Adrenal gland (tissue), 12 donors: ENCODE data around the gene SLC15A4. TPM values are rescaled to one million over a fixed set of nuclear protein-coding genes. Genes with fewer than 3 reads are reported as not detected.

Experiments
- DNase-seq, 7 donors: peaks; one replicate each; pipeline ENCODE4 v3.0.0-alpha.2; 2019 to 2020
- H3K27ac ChIP-seq, 5 donors: fragments of 200-600 bp; sonication (generic) in 4 of 5; 1 replicate in 3 of 5; 2 replicates in 2 of 5; pipeline versions ENCODE4 v1.5.1 to v1.8.0; 2016 to 2020; ENCODE audit warnings: mild to moderate bottlenecking in 1 of 5
- H3K27me3 ChIP-seq: fragments of 200-600 bp; 2 replicates; pipeline ENCODE4 v1.8.0; 2021
- H3K36me3 ChIP-seq, 2 donors: fragments of 200-600 bp; replicated peaks in 1 of 2; 1 replicate in 1 of 2; 2 replicates in 1 of 2; pipeline versions ENCODE4 v1.5.1 to v1.8.0; 2018 to 2022
- H3K4me1 ChIP-seq, 2 donors: fragments of 200-600 bp; replicated peaks in 1 of 2; 1 replicate in 1 of 2; 2 replicates in 1 of 2; pipeline versions ENCODE4 v1.5.1 to v1.8.0; 2018 to 2021
- H3K4me3 ChIP-seq, 4 donors: fragments of 200-600 bp; sonication (generic) in 3 of 4; one replicate each; pipeline ENCODE4 v1.5.1; 2016 to 2018
- H3K9me3 ChIP-seq, 3 donors: fragments of 200-600 bp; sonication (generic) in 1 of 3; replicated peaks in 1 of 3; 1 replicate in 2 of 3; 2 replicates in 1 of 3; pipeline versions ENCODE4 v1.5.1 to v1.8.0; 2016 to 2021
- CTCF ChIP-seq, 6 experiments: fragments of 450-650 bp in 4 of 6; fragments of 200-600 bp in 2 of 6; sonication (generic) in 1 of 6; IDR thresholded peaks; 1 replicate in 5 of 6; 2 replicates in 1 of 6; pipeline versions ENCODE4 v1.5.1 to v1.8.0; 2016 to 2021; ENCODE audit warnings: antibody characterized with exemption in 6 of 6, mild to moderate bottlenecking in 2 of 6, moderate library complexity in 1 of 6
- POLR2A ChIP-seq, 2 donors: fragments of 450-650 bp; IDR thresholded peaks; one replicate each; pipeline ENCODE4 v1.6.1; 2017; ENCODE audit warnings: antibody characterized with exemption in 2 of 2, mild to moderate bottlenecking in 2 of 2, moderate library complexity in 1 of 2
- WGBS, 4 donors: extraction: QIAGEN DNeasy Blood & Tissue Kit in 2 of 4; methylation state at CpG; one replicate each; pipeline versions ENCODE4 v1.1.5 to v1.1.7; 2013 to 2017; 5-methylcytosine and 5-hydroxymethylcytosine counted together
- intact Hi-C, 2 donors: fragments of 100-400 bp; cut with DNase I; formaldehyde crosslinking; loops; one replicate each; pipeline versions ENCODE4 v1.14.1 to v1.15.0; 2022 to 2023
- polyA plus RNA-seq, 3 donors: library from polyadenylated mRNA; stranded (reverse); fragments of 200-250 nt in 2 of 3; fragments of 350-450 nt in 1 of 3; fragmentation: Illumina TruSeq in 1 of 3; extraction: RNeasy Lipid Tissue Mini Kit (QIAGEN cat#74804) in 1 of 3; gene quantifications; one replicate each; pipeline ENCODE4 v1.2.3, GENCODE V29; 2013 to 2014
- total RNA-seq, 9 donors: library from RNA; depleted of rRNA in 4 of 9; stranded (reverse); fragments of >200 nt in 4 of 9; fragments of 120-200 nt in 1 of 9; fragmentation: NEBNext Ultra II Directional in 1 of 9; extraction: Animal tissue kit (Norgen Biotek cat#: 25700) in 1 of 9; gene quantifications; one replicate each; pipeline versions ENCODE4 v1.1.0 to v1.2.4, GENCODE V29; 2013 to 2023
- donor health status: healthy with polysubstance abuse.
- donor health status: Bipolar disorder and iron deficiency.
- donor health status: DM: yes; HTN: yes; CAD: no.
- donor health status: DM: no; HTN: no; CAD: no.
- donor health status: DM: no; HTN: no; CAD: no.
- donor health status: DM: yes; HTN: yes; CAD: no.

Gene SLC15A4
- total and polyA plus RNA-seq, 12 donors = 7.1 to 31.5 (median 16.5) TPM

- DNase-seq = no peak
- H3K4me3 ChIP-seq = no peak overlapping the region
- no peaks in the 10 kb centered on the region for H3K27me3 ChIP-seq
- no peaks in the 10 kb centered on the region for H3K36me3 ChIP-seq
- TF ChIP-seq CTCF (IDR thresholded peaks at IDR 0.05) = no peak
- no peak for TF ChIP-seq POLR2A (IDR thresholded peaks at IDR 0.05)
- no peaks in the 10 kb centered on the region for H3K9me3 ChIP-seq
- intact Hi-C loops = no loop called here
- WGBS, 4 donors = 76 to 89% (median 85%) methylated on average over 7 of the region's 7 CpGs
- no peak overlapping the region for H3K27ac ChIP-seq
- peaks cover 12 to 33% of the 10 kb centered on the region in 2 donors for H3K4me1 ChIP-seq
These were observed 7.7 kb downstream of the SLC15A4 start for GRCh38 chr12:128815779-128816642.

GRCh38 chr12:128814411-128815261 lies 9.1 kb downstream of the SLC15A4 start:
- 95 to 97% (median 96%) methylated on average over 25 of the region's 25 CpGs for WGBS, 4 donors
- Histone ChIP-seq H3K36me3 (no peaks in the 10 kb centered on the region), H3K4me1 (peaks cover 12 to 38% of the 10 kb centered on the region in 2 donors), H3K4me3 (no peak overlapping the region), H3K9me3 (no peaks in the 10 kb centered on the region), H3K27ac (no peak overlapping the region), H3K27me3 (no peaks in the 10 kb centered on the region)
- DNase-seq = no peak
- TF ChIP-seq CTCF (IDR thresholded peaks at IDR 0.05) (no peak), POLR2A (IDR thresholded peaks at IDR 0.05) (no peak)
- intact Hi-C loops = no loop called here

GRCh38 chr12:128813883-128814282 lies 9.9 kb downstream of the SLC15A4 start:
- WGBS, 4 donors = 78 to 86% (median 81%) methylated on average over 6 to 10 of the region's 10 CpGs
- no peak for DNase-seq
- Histone ChIP-seq H3K27me3 (no peaks in the 10 kb centered on the region), H3K4me3 (no peak overlapping the region), H3K4me1 (peaks cover 12 to 36% of the 10 kb centered on the region in 2 donors), H3K9me3 (no peaks in the 10 kb centered on the region), H3K36me3 (no peaks in the 10 kb centered on the region), H3K27ac (no peak overlapping the region)
- intact Hi-C loops = no loop called here
- TF ChIP-seq CTCF (IDR thresholded peaks at IDR 0.05) = no peak
- no peak for TF ChIP-seq POLR2A (IDR thresholded peaks at IDR 0.05)

GRCh38 chr12:128813392-128813791 lies 10.4 kb downstream of the SLC15A4 start:
- Histone ChIP-seq H3K27ac (no peak overlapping the region), H3K4me3 (no peak overlapping the region), H3K9me3 (no peaks in the 10 kb centered on the region), H3K27me3 (no peaks in the 10 kb centered on the region), H3K36me3 (peaks cover 0 to 4% of the 10 kb centered on the region in 2 donors), H3K4me1 (peaks cover 12 to 31% of the 10 kb centered on the region in 2 donors)
- intact Hi-C loops = no loop called here
- DNase-seq = no peak
- TF ChIP-seq CTCF (IDR thresholded peaks at IDR 0.05) (no peak), POLR2A (IDR thresholded peaks at IDR 0.05) (no peak)
- 96 to 99% (median 97%) methylated on average over 9 to 10 of the region's 10 CpGs for WGBS, 4 donors
